PC-3 (cell line): ENCODE results near the gene PSTPIP2. TPM values are rescaled to one million over a fixed set of nuclear protein-coding genes. Genes with fewer than 3 reads are reported as not detected.

Experiments
- ATAC-seq: fragments of 200-7000 bp; cut with Tn5 transposase; 2 replicates; pipeline ENCODE4 v1.9.1; 2020; ENCODE audit warnings: mild to moderate bottlenecking, moderate library complexity
- BruUV-seq: library from RNA; stranded (reverse); fragments of 400-500 nt; replicated peaks from 2 replicates; lab custom pipeline; 2021; lab: Mats Ljungman, UMichigan
- CTCF ChIA-PET: fragments of 300-600 bp; sonication (Branson Sonifier 250); formaldehyde crosslinking; loops from one replicate; lab custom pipeline; 2022; ENCODE audit warnings: antibody characterized with exemption; lab: Charles Lee
- POLR2A ChIA-PET: fragments of 300-600 bp; sonication (Branson Sonifier 250); formaldehyde crosslinking; loops from one replicate; lab custom pipeline; 2022; ENCODE audit warnings: antibody characterized with exemption; ENCODE audit not compliant: unreplicated experiment; lab: Charles Lee
- DNase-seq: peaks from one replicate; pipeline ENCODE4 v3.0.0-alpha.2; 2015
- H2AFZ ChIP-seq: fragments of 300-600 bp; sonication (generic); 2 replicates; pipeline ENCODE4 v1.6.0; 2016; ENCODE audit warnings: antibody characterized with exemption, low read length
- H3F3A ChIP-seq: fragments of 300-600 bp; sonication (generic); one replicate; pipeline ENCODE4 v1.6.0; 2017; ENCODE audit warnings: antibody characterized with exemption, low read length, control low read depth, mild to moderate bottlenecking; ENCODE audit not compliant: unreplicated experiment
- H3K27ac ChIP-seq: fragments of 300-600 bp; sonication (generic); 2 replicates; pipeline ENCODE4 v1.5.1; 2016; ENCODE audit warnings: mild to moderate bottlenecking, low read length
- H3K27me3 ChIP-seq: fragments of 300-600 bp; sonication (generic); 2 replicates; pipeline ENCODE4 v1.6.1; 2016; ENCODE audit warnings: low read length, mixed read lengths
- H3K36me3 ChIP-seq: fragments of 300-600 bp; sonication (generic); 2 replicates; pipeline ENCODE4 v1.6.1; 2016; ENCODE audit warnings: low read depth, mixed run types, low read length, mixed read lengths
- H3K4me1 ChIP-seq: fragments of 300-600 bp; sonication (generic); 2 replicates; pipeline ENCODE4 v1.5.1; 2016; ENCODE audit warnings: low read length; ENCODE audit not compliant: insufficient read depth
- H3K4me2 ChIP-seq: fragments of 300-600 bp; sonication (generic); 2 replicates; pipeline ENCODE4 v1.6.0; 2016; ENCODE audit warnings: low read length
- H3K4me3 ChIP-seq: fragments of 300-600 bp; sonication (generic); 2 replicates; pipeline ENCODE4 v1.5.1; 2016; ENCODE audit warnings: mild to moderate bottlenecking, low read length, mixed read lengths
- H3K79me2 ChIP-seq: fragments of 300-600 bp; sonication (generic); 2 replicates; pipeline ENCODE4 v1.6.1; 2017; ENCODE audit warnings: low read length, mixed read lengths
- H3K9ac ChIP-seq: fragments of 300-600 bp; sonication (generic); 2 replicates; pipeline ENCODE4 v1.6.0; 2016; ENCODE audit warnings: mild to moderate bottlenecking, low read length
- H3K9me2 ChIP-seq: fragments of 300-600 bp; sonication (generic); replicated peaks from 2 replicates; pipeline ENCODE4 v1.6.1; 2016; ENCODE audit warnings: mixed run types, low read length, mixed read lengths
- H3K9me3 ChIP-seq: fragments of 300-600 bp; sonication (generic); 2 replicates; pipeline ENCODE4 v1.6.1; 2016; ENCODE audit warnings: low read length, mixed read lengths
- H4K20me1 ChIP-seq: fragments of 300-600 bp; sonication (generic); 2 replicates; pipeline ENCODE4 v1.6.1; 2016; ENCODE audit warnings: low read length, mixed read lengths
- EZH2 ChIP-seq: fragments of 300-600 bp; sonication (generic); IDR thresholded peaks from one replicate; pipeline ENCODE4 v1.6.1; 2017; ENCODE audit warnings: antibody characterized with exemption, mild to moderate bottlenecking, low read length; ENCODE audit not compliant: unreplicated experiment
- EZH2phosphoT487 ChIP-seq: fragments of 300-600 bp; sonication (generic); IDR thresholded peaks from 2 replicates; pipeline ENCODE4 v1.6.1; 2018; ENCODE audit warnings: mild to moderate bottlenecking, antibody characterized with exemption, low read length, borderline replicate concordance
- intact Hi-C: fragments of 100-400 bp; cut with micrococcal nuclease; formaldehyde crosslinking; loops from 2 replicates; pipeline ENCODE4 v1.9.0; 2023
- total RNA-seq: library from RNA; depleted of rRNA; stranded (reverse); fragments of >200 nt; gene quantifications from 2 replicates; pipeline ENCODE4 v1.2.3, GENCODE V29; 2014
- TF ChIP-seq, protein P1 (sequence below): fragments of 300-600 bp; sonication (generic); conservative IDR thresholded peaks from 2 replicates; pipeline ENCODE4 v1.5.1; 2017; ENCODE audit warnings: antibody characterized with exemption, low read depth, mild to moderate bottlenecking, low read length

The PSTPIP2 gene
- total RNA-seq, 1 experiment from 2014 or later = 0.11 TPM

DNA sequence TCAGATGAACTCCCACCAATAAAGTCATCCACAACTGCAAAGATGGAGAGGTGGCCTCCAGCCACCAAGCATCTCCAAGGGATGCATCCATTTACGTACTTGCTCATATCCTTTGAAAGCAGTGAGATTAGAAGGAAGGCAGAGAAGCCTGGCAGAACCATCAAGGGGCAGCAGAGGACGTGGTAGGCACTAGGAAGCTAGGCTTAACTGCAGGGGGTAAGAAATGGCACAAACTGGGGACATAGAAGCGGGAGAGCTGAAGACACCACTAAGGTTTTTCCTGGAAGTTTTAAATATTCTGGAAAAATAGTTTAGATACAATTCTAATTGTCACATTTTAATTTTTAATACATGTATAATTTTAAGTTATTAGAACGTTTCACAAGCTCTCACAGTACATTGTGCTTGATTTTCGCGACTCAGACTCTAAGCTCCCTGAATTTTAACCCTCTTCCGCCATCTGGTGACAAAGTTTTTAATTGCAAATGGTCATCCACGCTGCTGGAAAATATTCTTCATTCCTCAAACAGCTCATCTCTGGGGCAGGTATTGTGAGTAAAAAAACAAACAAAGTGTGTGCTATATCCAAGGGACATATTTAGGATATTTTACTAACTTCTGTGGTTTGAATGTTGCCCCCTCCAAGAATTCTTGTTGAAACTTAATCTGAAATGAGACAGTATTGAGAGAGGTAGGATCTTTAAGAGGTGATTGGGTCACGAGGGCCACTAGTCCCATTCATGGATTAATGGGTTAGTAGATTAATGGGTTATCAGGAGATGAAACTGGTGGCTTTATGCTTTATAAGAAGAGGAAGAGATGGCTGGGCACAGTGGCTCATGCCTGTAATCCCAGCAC is 1.6 kb upstream of the PSTPIP2 start:
- H3K36me3 ChIP-seq = no peaks in the 10 kb centered on the region; the same call in 1 of the 2 replicates
- TF ChIP-seq, protein P1, sequence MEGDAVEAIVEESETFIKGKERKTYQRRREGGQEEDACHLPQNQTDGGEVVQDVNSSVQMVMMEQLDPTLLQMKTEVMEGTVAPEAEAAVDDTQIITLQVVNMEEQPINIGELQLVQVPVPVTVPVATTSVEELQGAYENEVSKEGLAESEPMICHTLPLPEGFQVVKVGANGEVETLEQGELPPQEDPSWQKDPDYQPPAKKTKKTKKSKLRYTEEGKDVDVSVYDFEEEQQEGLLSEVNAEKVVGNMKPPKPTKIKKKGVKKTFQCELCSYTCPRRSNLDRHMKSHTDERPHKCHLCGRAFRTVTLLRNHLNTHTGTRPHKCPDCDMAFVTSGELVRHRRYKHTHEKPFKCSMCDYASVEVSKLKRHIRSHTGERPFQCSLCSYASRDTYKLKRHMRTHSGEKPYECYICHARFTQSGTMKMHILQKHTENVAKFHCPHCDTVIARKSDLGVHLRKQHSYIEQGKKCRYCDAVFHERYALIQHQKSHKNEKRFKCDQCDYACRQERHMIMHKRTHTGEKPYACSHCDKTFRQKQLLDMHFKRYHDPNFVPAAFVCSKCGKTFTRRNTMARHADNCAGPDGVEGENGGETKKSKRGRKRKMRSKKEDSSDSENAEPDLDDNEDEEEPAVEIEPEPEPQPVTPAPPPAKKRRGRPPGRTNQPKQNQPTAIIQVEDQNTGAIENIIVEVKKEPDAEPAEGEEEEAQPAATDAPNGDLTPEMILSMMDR = peak; percentile 52
- TF ChIP-seq EZH2 (no peak), EZH2phosphoT487 (no peak)
- no peaks in the 10 kb centered on the region for H3K4me1 ChIP-seq
- 0 out of 2 replicates have a peak overlapping the region, but pooled peaks have one; percentile 7 for H3K27ac ChIP-seq
- no peaks in the 10 kb centered on the region for H3K9me2 ChIP-seq
- H3F3A ChIP-seq = no peaks in the 10 kb centered on the region
- H2AFZ ChIP-seq = no peak overlapping the region
- H3K9ac ChIP-seq = no peak overlapping the region
- no peaks in the 10 kb centered on the region for H4K20me1 ChIP-seq
- no peaks in the 10 kb centered on the region for H3K79me2 ChIP-seq
- CTCF ChIA-PET = interaction anchor here (0.5 to 1.3 kb wide), 9 partner anchors 21 to 584 kb away, joined by 3 to 6 read pairs (median 3); a partner anchor contains a TSS
- intact Hi-C loops = loop anchor here (1.0 to 2.0 kb wide), 2 partner anchors 99 to 409 kb away; no protein-coding TSS in a partner anchor
- POLR2A ChIA-PET = no interaction called here
- H3K27me3 ChIP-seq = no peaks in the 10 kb centered on the region
- DNase-seq (peak; percentile 85), ATAC-seq (peak; percentile 68)
- no TSS peak for BruUV-seq
- no peaks in the 10 kb centered on the region for H3K9me3 ChIP-seq
- no peak overlapping the region for H3K4me3 ChIP-seq
- no peak overlapping the region for H3K4me2 ChIP-seq

DNA sequence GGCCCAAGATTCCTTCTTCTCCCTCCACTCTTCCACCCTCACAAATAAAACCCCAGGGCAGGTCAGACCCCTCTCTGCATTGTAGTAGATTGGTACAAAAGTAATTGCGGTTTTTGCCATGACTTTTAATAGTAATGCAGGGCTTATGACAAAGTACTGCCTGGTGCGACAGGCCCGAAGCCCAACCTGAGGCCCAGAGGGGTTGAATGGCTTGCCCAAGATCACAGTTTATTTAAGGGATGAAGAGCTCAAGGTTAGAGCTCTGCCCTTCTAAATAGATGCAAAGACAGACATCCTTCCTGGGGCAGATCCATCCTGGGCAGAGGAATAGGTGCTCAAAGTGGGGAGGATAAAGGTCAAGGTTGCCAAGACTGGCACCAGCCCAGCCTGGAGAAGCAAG is 899 bp upstream of the PSTPIP2 start:
- no peak for ATAC-seq
- Histone ChIP-seq H3K4me3 (no peak overlapping the region), H3F3A (no peaks in the 10 kb centered on the region), H3K9ac (no peak overlapping the region), H4K20me1 (no peaks in the 10 kb centered on the region), H3K4me2 (no peak overlapping the region), H3K4me1 (no peaks in the 10 kb centered on the region), H3K27me3 (no peaks in the 10 kb centered on the region), H2AFZ (no peak overlapping the region), H3K79me2 (no peaks in the 10 kb centered on the region), H3K27ac (no peak overlapping the region), H3K9me3 (no peaks in the 10 kb centered on the region), H3K9me2 (no peaks in the 10 kb centered on the region), H3K36me3 (no peaks in the 10 kb centered on the region; the same call in 1 of the 2 replicates)
- no TSS peak for BruUV-seq
- CTCF ChIA-PET = interaction anchor here (0.6 to 1.3 kb wide), 4 partner anchors 96 to 406 kb away, joined by 3 to 6 read pairs (median 4); a partner anchor contains a TSS
- intact Hi-C loops = loop anchor here (1.0 to 2.0 kb wide), 2 partner anchors 99 to 408 kb away; no protein-coding TSS in a partner anchor
- DNase-seq = no peak
- TF ChIP-seq, protein P1 = no peak
- POLR2A ChIA-PET = no interaction called here

- peak overlapping the region; percentile 60 for H3K4me2 ChIP-seq
- H3K79me2 ChIP-seq = no peaks in the 10 kb centered on the region
- no peaks in the 10 kb centered on the region for H3K4me1 ChIP-seq
- CTCF ChIA-PET = no interaction called here
- intact Hi-C loops = loop anchor here (2.0 kb wide), 1 partner anchor 408 kb away; no protein-coding TSS in a partner anchor
- TF ChIP-seq EZH2 (no peak), EZH2phosphoT487 (no peak)
- peak overlapping the region; percentile 44; the same call in 1 of the 2 replicates for H3K4me3 ChIP-seq
- H3K9ac ChIP-seq = no peak overlapping the region
- H2AFZ ChIP-seq = no peak overlapping the region
- no peaks in the 10 kb centered on the region for H3K9me3 ChIP-seq
- BruUV-seq = no TSS peak
- DNase-seq (no peak), ATAC-seq (no peak)
- no peaks in the 10 kb centered on the region for H3K9me2 ChIP-seq
- no peaks in the 10 kb centered on the region for H3K27me3 ChIP-seq
- no peak overlapping the region for H3K27ac ChIP-seq
- no peaks in the 10 kb centered on the region for H3F3A ChIP-seq
- H4K20me1 ChIP-seq = no peaks in the 10 kb centered on the region
- POLR2A ChIA-PET = no interaction called here
- no peaks in the 10 kb centered on the region; the same call in 1 of the 2 replicates for H3K36me3 ChIP-seq
Observed at GRCh38 chr18:46072376-46072867, 362 bp upstream of the PSTPIP2 start.
